ENCODE data around the gene CEP70.
"Not testable (repeated sequence)": the region's sequence is repeated elsewhere in the genome, so short reads cannot be mapped to it uniquely, and the experiment has no call there.

CEP70 gene

DNA sequence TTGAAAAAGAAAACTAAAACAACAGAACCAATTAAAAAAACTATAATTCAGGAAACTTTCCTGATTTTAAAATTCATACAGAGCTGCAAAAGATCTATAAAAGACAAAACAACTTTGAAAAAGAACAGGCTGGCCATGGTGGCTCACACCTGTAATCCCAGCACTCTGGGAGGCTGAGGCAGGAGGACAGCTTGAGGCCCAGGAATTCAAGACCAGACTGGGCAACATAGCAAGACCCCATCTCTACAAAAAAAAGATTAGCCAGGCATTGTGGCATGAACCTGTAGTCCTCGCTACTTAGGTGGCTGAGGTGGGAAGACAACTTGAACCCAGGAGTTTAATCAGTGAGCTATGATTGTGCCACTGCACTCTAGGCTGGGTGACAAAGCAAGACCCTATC lies 6.7 kb downstream of the CEP70 start:
- no peak overlapping the region for H3K4me3 ChIP-seq (ENCODE audit: low read length)
- no peaks in the 10 kb centered on the region for H3K27me3 ChIP-seq (ENCODE audit: control insufficient read depth, insufficient read depth, low read length)
- no peaks in the 10 kb centered on the region for H3K9me3 ChIP-seq (ENCODE audit: control insufficient read depth, low read depth, low read length)
- no peak overlapping the region for H3K27ac ChIP-seq (ENCODE audit: low read length)
- no peaks in the 10 kb centered on the region for H3K36me3 ChIP-seq (ENCODE audit: control insufficient read depth, low read depth, low read length)
- H3K4me1 ChIP-seq (ENCODE audit: control insufficient read depth, low read depth, low read length), result no peaks in the 10 kb centered on the region
- H3K9ac ChIP-seq (ENCODE audit: low read length), result no peak overlapping the region

DNA sequence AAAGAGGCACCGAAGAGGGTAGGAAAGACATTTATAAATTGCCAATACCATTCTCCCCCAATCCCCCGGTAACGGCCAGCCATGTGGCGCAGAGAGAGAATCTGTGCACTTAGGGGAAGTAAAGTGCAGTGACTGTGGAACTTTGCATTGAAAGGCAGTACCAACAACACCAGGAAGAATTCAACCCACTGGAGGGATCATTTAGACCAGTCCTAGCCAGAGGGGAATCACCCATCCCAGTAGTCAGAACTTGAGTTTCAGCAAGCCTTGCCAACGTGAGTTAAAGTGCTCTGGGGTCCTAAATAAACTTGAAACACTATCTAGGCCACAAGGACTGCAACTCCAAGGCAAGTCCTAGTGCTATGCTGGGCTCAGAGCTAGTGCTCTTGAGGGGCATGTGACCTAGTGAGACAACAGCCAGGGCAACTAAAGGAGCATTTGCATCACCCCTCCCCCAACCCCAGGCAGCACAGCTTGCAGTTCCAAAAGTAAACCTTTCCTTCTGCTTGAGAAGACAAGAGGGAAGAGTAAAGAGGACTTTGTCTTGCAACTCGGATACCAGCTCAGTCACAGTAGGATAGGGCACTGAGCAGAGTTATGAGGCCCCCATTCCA lies 15.0 kb downstream of the CEP70 start:
- H3K27ac ChIP-seq (ENCODE audit: low read length), result no peak overlapping the region
- H3K4me1 ChIP-seq (ENCODE audit: control insufficient read depth, low read depth, low read length), result peaks cover 13% of the 10 kb centered on the region
- H3K36me3 ChIP-seq (ENCODE audit: control insufficient read depth, low read depth, low read length), result no peaks in the 10 kb centered on the region
- no peak overlapping the region for H3K4me3 ChIP-seq (ENCODE audit: low read length)
- H3K9me3 ChIP-seq (ENCODE audit: control insufficient read depth, low read depth, low read length), result no peaks in the 10 kb centered on the region
- no peak overlapping the region for H3K9ac ChIP-seq (ENCODE audit: low read length)
- no peaks in the 10 kb centered on the region for H3K27me3 ChIP-seq (ENCODE audit: control insufficient read depth, insufficient read depth, low read length)

DNA sequence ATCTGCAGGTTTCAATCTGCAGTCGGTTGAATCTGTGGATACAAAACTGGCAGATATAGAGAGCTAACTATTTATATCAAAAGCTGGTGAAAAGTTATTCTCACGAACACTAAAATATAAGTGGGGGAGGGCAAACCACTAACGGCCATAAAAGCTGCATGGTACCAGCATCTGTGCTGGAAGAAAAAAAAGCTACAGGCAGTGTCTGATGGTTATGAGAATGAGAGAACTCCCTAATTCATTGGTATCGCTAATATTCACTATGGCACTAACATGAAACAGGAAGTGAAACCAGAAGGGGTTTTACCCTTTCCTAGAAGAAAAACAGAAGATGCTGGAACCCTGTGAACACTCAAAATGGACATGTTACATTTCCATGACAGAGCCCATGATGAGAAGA lies 15.9 kb downstream of the CEP70 start:
- Histone ChIP-seq H3K4me3 (ENCODE audit: low read length) (no peak overlapping the region), H3K27ac (ENCODE audit: low read length) (no peak overlapping the region), H3K27me3 (ENCODE audit: control insufficient read depth, insufficient read depth, low read length) (no peaks in the 10 kb centered on the region), H3K9me3 (ENCODE audit: control insufficient read depth, low read depth, low read length) (peaks cover 5% of the 10 kb centered on the region), H3K9ac (ENCODE audit: low read length) (no peak overlapping the region), H3K36me3 (ENCODE audit: control insufficient read depth, low read depth, low read length) (no peaks in the 10 kb centered on the region), H3K4me1 (ENCODE audit: control insufficient read depth, low read depth, low read length) (peaks cover 13% of the 10 kb centered on the region)

DNA sequence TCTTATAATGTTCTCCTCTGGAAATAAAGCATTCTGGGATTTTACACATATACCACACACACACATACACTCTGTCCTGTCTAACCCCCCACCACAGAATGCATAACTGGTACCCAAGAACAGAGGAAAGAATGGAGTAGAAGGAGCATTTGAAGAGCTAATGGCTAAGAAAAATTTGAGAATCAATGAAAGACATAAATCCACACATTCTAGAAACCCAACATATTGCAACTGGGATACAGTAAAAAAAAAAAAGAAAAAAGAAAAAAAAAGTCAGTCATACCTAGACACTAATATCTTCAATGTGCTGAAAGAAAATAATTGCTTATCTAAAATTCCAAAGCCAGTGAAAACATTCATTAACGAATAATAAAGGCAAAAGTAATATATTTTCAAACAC lies 20.9 kb downstream of the CEP70 start:
- Histone ChIP-seq H3K36me3 (ENCODE audit: control insufficient read depth, low read depth, low read length) (peaks cover 5% of the 10 kb centered on the region), H3K27ac (ENCODE audit: low read length) (no peak overlapping the region), H3K9me3 (ENCODE audit: control insufficient read depth, low read depth, low read length) (peaks cover 11% of the 10 kb centered on the region), H3K27me3 (ENCODE audit: control insufficient read depth, insufficient read depth, low read length) (no peaks in the 10 kb centered on the region), H3K4me3 (ENCODE audit: low read length) (no peak overlapping the region), H3K9ac (ENCODE audit: low read length) (no peak overlapping the region), H3K4me1 (ENCODE audit: control insufficient read depth, low read depth, low read length) (no peaks in the 10 kb centered on the region)

DNA sequence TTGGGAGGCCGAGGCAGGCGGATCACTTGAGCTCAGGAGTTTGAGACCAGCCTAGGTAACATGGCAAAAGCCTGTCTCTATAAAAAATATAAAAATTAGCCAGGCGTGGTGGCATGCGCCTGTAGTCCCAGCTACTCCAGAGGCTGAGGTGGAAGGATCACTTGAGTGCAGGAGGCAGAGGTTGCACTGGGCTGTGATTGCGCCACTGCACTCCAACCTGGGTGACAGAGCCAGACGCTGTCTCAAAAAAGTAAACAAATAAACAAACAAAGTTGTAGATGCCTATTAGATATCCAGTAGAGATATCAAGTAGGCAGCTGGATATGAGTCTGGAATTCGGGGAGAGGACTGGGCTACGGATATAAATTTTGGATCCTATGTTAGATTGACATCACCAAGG lies 24.4 kb downstream of the CEP70 start:
- not testable (repeated sequence) for H3K27me3 ChIP-seq (ENCODE audit: control insufficient read depth, insufficient read depth, low read length); H3K27ac ChIP-seq (ENCODE audit: low read length); H3K4me3 ChIP-seq (ENCODE audit: low read length); H3K4me1 ChIP-seq (ENCODE audit: control insufficient read depth, low read depth, low read length); H3K9ac ChIP-seq (ENCODE audit: low read length); H3K36me3 ChIP-seq (ENCODE audit: control insufficient read depth, low read depth, low read length)
- peaks cover 11% of the 10 kb centered on the region for H3K9me3 ChIP-seq (ENCODE audit: control insufficient read depth, low read depth, low read length)

DNA sequence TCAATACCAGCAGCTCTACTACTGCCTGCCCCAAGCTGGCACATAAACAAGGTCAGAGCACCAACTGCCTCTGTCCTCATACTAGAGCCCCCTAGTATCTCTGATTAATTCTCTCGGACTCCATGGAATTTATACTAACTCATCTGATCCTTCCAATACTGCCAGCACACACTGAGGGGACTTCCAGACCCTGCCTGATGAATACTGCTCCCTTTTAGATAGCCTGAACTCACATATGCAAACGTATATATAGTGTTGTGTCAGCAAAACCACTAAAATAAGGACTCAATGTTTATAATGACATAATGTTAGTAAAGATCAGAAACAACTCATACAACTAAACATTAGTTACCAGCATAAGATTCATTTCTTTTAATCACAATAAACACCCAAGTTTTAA lies 25.0 kb downstream of the CEP70 start:
- Histone ChIP-seq H3K9ac (ENCODE audit: low read length) (no peak overlapping the region), H3K36me3 (ENCODE audit: control insufficient read depth, low read depth, low read length) (peaks cover 5% of the 10 kb centered on the region), H3K4me1 (ENCODE audit: control insufficient read depth, low read depth, low read length) (no peaks in the 10 kb centered on the region), H3K27me3 (ENCODE audit: control insufficient read depth, insufficient read depth, low read length) (no peaks in the 10 kb centered on the region), H3K4me3 (ENCODE audit: low read length) (no peak overlapping the region), H3K27ac (ENCODE audit: low read length) (no peak overlapping the region), H3K9me3 (ENCODE audit: control insufficient read depth, low read depth, low read length) (peaks cover 11% of the 10 kb centered on the region)

DNA sequence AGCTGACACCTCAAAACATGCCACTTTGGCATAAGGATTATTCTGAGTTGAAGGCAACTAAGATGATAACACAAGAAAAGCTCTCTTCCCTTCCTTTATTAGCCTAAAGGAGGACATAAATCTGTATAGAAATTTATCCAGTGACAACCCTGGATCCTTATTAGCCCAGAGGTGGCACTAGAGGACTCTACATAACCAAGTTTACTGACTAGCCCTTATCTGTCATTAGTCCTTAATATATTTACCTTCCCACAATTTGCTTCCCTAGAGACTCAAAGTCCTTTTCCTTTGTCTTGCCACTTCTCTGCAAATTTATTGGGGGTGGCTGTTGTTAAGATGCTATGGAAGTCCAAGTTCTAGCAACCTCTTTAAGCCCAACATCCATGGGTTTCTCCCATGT lies 26.7 kb downstream of the CEP70 start:
- no peak overlapping the region for H3K27ac ChIP-seq (ENCODE audit: low read length)
- H3K9me3 ChIP-seq (ENCODE audit: control insufficient read depth, low read depth, low read length), result no peaks in the 10 kb centered on the region
- H3K9ac ChIP-seq (ENCODE audit: low read length), result no peak overlapping the region
- H3K4me3 ChIP-seq (ENCODE audit: low read length), result no peak overlapping the region
- no peaks in the 10 kb centered on the region for H3K4me1 ChIP-seq (ENCODE audit: control insufficient read depth, low read depth, low read length)
- no peaks in the 10 kb centered on the region for H3K27me3 ChIP-seq (ENCODE audit: control insufficient read depth, insufficient read depth, low read length)
- H3K36me3 ChIP-seq (ENCODE audit: control insufficient read depth, low read depth, low read length), result peaks cover 5% of the 10 kb centered on the region

DNA sequence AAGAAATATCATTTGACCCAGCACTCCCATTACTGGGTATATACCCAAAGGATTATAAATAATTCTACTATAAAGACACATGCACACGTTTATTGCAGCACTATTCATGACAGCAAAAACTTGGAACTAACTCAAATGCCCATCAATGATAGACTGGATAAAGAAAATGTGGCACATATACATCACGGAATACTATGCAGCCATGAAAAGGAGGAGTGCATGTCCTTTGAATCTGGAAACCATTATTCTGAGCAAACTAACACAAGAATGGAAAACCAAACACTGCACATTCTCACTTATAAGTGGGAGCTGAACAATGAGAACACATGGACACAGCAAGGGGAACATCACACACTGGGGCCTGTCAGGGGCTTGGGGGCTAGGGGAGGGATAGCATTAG lies 27.8 kb downstream of the CEP70 start:
- not testable (repeated sequence) for H3K27ac ChIP-seq (ENCODE audit: low read length); H3K4me3 ChIP-seq (ENCODE audit: low read length); H3K9me3 ChIP-seq (ENCODE audit: control insufficient read depth, low read depth, low read length); H3K4me1 ChIP-seq (ENCODE audit: control insufficient read depth, low read depth, low read length); H3K9ac ChIP-seq (ENCODE audit: low read length); H3K36me3 ChIP-seq (ENCODE audit: control insufficient read depth, low read depth, low read length); H3K27me3 ChIP-seq (ENCODE audit: control insufficient read depth, insufficient read depth, low read length)

DNA sequence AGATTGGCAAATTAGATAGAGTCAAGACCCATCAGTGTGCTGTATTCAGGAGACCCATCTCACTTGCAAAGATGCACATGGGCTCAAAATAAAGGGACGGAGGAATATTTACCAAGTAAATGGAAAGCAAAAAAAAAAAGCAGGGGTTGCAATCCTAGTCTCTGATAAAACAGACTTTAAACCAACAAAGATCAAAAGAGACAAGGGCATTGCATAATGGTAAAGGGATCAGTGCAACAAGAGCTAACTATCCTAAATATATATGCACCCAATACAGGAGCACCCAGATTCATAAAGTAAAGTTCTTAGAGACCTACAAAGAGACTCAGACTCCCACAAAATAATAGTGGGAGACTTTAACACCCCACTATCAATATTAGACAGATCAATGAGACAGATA lies 31.2 kb downstream of the CEP70 start:
- not testable (repeated sequence) for H3K9ac ChIP-seq (ENCODE audit: low read length); H3K36me3 ChIP-seq (ENCODE audit: control insufficient read depth, low read depth, low read length); H3K27me3 ChIP-seq (ENCODE audit: control insufficient read depth, insufficient read depth, low read length); H3K4me3 ChIP-seq (ENCODE audit: low read length); H3K4me1 ChIP-seq (ENCODE audit: control insufficient read depth, low read depth, low read length); H3K9me3 ChIP-seq (ENCODE audit: control insufficient read depth, low read depth, low read length); H3K27ac ChIP-seq (ENCODE audit: low read length)

DNA sequence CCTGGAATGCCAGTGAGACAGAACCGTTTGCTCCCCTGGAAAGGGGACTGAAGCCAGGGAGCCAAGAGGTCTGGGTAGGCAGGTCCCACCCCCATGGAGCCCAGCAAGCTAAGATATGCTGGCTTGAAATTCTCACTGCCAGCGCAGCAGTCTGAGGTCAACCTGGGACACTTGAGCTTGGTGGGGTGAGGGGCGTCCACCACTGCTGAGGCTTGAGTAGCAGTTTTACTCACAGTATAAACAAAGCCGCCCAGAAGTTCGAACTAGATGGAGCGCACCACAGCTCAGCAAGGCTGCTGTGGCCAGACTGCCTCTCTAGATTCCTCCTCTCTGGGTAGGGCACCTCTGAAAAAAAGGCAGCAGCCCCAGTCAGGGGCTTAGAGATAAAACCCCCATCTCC lies 33.6 kb downstream of the CEP70 start:
- peaks cover 9% of the 10 kb centered on the region for H3K9me3 ChIP-seq (ENCODE audit: control insufficient read depth, low read depth, low read length)
- H3K4me3 ChIP-seq (ENCODE audit: low read length), result no peak overlapping the region
- H3K27me3 ChIP-seq (ENCODE audit: control insufficient read depth, insufficient read depth, low read length), result no peaks in the 10 kb centered on the region

DNA sequence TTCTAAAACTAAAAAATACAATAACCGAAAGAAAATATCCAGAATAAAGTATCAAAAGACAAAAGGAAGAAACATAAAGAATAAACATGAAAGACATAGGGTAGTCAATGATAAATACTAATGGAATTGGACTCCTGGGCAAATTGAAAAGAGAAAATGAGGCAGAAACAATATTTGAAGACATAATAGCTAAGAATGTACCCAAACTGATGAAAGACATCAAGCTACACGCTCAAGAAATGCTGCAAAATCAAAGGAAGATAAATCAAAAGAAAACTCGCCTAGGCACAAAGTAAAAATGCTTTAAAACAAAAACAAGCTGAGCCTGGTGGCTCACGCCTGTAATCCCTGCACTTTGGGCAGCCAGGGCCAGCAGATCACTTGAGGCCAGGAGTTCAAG lies 34.9 kb downstream of the CEP70 start:
- H3K27ac ChIP-seq (ENCODE audit: low read length), result no peak overlapping the region
- peaks cover 9% of the 10 kb centered on the region for H3K9me3 ChIP-seq (ENCODE audit: control insufficient read depth, low read depth, low read length)
- H3K27me3 ChIP-seq (ENCODE audit: control insufficient read depth, insufficient read depth, low read length), result no peaks in the 10 kb centered on the region
- no peaks in the 10 kb centered on the region for H3K36me3 ChIP-seq (ENCODE audit: control insufficient read depth, low read depth, low read length)
- no peak overlapping the region for H3K9ac ChIP-seq (ENCODE audit: low read length)
- H3K4me1 ChIP-seq (ENCODE audit: control insufficient read depth, low read depth, low read length), result no peaks in the 10 kb centered on the region
- no peak overlapping the region for H3K4me3 ChIP-seq (ENCODE audit: low read length)

More for the DNA sequence above, 33.6 kb downstream of the CEP70 start:
- Histone ChIP-seq H3K27ac (ENCODE audit: low read length) (no peak overlapping the region), H3K4me1 (ENCODE audit: control insufficient read depth, low read depth, low read length) (no peaks in the 10 kb centered on the region), H3K36me3 (ENCODE audit: control insufficient read depth, low read depth, low read length) (no peaks in the 10 kb centered on the region), H3K9ac (ENCODE audit: low read length) (no peak overlapping the region)

DNA sequence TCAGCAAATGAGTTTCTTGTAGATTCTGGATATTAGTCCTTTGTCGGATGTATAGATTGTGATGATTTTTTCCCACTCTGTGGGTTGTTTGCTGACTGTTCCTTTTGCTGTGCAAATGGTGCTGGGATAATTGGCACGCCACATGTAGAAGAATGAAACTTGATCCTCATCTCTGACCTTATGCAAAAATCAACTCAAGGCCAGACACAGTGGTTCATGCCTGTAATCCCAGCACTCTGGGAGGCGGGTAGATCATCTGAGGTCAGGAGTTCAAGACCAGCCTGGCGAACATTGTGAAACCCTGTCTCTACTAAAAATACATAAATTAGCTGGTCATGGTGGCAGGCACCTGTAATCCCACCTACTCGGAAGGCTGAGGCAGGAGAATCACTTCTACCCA lies 39.3 kb downstream of the CEP70 start:
- H3K9ac ChIP-seq (ENCODE audit: low read length), result not testable (repeated sequence)

More for the DNA sequence above, 39.3 kb downstream of the CEP70 start:
- H3K36me3 ChIP-seq (ENCODE audit: control insufficient read depth, low read depth, low read length); H3K4me1 ChIP-seq (ENCODE audit: control insufficient read depth, low read depth, low read length); H3K27me3 ChIP-seq (ENCODE audit: control insufficient read depth, insufficient read depth, low read length); H3K4me3 ChIP-seq (ENCODE audit: low read length); H3K9me3 ChIP-seq (ENCODE audit: control insufficient read depth, low read depth, low read length); H3K27ac ChIP-seq (ENCODE audit: low read length): not testable (repeated sequence)

Measured in iPS-18a (cell line).